Upper lobe of left lung (tissue), 6 donors: ENCODE results near the gene ACOT8. TPM values are rescaled to one million over a fixed set of nuclear protein-coding genes. Genes with fewer than 3 reads are reported as not detected.

ENCODE experiments used
- ATAC-seq, 2 donors: fragments of 200-7000 bp; cut with Tn5 transposase; one replicate each; pipeline ENCODE4 v1.9.1; 2022; ENCODE audit warnings: mild to moderate bottlenecking in 2 of 2, moderate library complexity in 2 of 2; ENCODE audit not compliant: low FRiP score in 2 of 2
- DNase-seq, 2 donors: peaks; one replicate each; pipeline ENCODE4 v3.0.0-alpha.2; 2019 to 2020
- H3K27ac ChIP-seq, 4 donors: fragments of 200-600 bp; sonication (generic); one replicate each; pipeline ENCODE4 v1.5.1; 2016 to 2019
- H3K27me3 ChIP-seq, 4 donors: fragments of 200-600 bp; sonication (generic); one replicate each; pipeline ENCODE4 v1.5.1; 2017 to 2019
- H3K36me3 ChIP-seq, 4 donors: fragments of 200-600 bp; sonication (generic); one replicate each; pipeline ENCODE4 v1.5.1; 2016 to 2019
- H3K4me1 ChIP-seq, 4 donors: fragments of 200-600 bp; sonication (generic); one replicate each; pipeline ENCODE4 v1.5.1; 2018 to 2019
- H3K4me3 ChIP-seq, 4 donors: fragments of 200-600 bp; sonication (generic); one replicate each; pipeline ENCODE4 v1.5.1; 2017 to 2019; ENCODE audit warnings: mild to moderate bottlenecking in 2 of 4, moderate library complexity in 1 of 4
- H3K9me3 ChIP-seq, 4 donors: fragments of 200-600 bp; sonication (generic); one replicate each; pipeline ENCODE4 v1.5.1; 2018 to 2019
- CTCF ChIP-seq, 6 experiments: fragments of 450-650 bp in 4 of 6; fragments of 200-600 bp in 2 of 6; sonication (generic) in 2 of 6; IDR thresholded peaks; one replicate each; pipeline ENCODE4 v1.5.1; 2016 to 2019; ENCODE audit warnings: antibody characterized with exemption in 6 of 6
- EP300 ChIP-seq, 4 donors: sonication (generic); formaldehyde crosslinking; IDR thresholded peaks; one replicate each; pipeline ENCODE4 v1.5.1; 2017; ENCODE audit warnings: antibody characterized with exemption in 4 of 4, control low read depth in 2 of 4
- POLR2A ChIP-seq, 4 donors: fragments of 450-650 bp; IDR thresholded peaks; one replicate each; pipeline ENCODE4 v1.5.1; 2016 to 2017; ENCODE audit warnings: antibody characterized with exemption in 4 of 4, mild to moderate bottlenecking in 2 of 4
- POLR2AphosphoS5 ChIP-seq, 2 donors: sonication (generic); formaldehyde crosslinking; IDR thresholded peaks; one replicate each; pipeline ENCODE4 v1.5.1; 2017; ENCODE audit warnings: antibody characterized with exemption in 2 of 2
- WGBS, 2 donors: methylation state at CpG; one replicate each; pipeline ENCODE4 v1.1.5; 2017 to 2018; 5-methylcytosine and 5-hydroxymethylcytosine counted together
- total RNA-seq, 6 donors: library from RNA; depleted of rRNA in 4 of 6; stranded (reverse); fragments of >200 nt in 4 of 6; gene quantifications; one replicate each; pipeline versions ENCODE4 v1.1.0 to v1.2.1, GENCODE V29; 2016 to 2021
- donor health status: DM: no; HTN: no; CAD: no; lungs with moderate emphysema.
- donor health status: DM: no; HTN: yes; CAD: no; lungs with severe emphysema.

The ACOT8 gene
- total RNA-seq, 6 donors from 2014 or later: 23.9 to 46.8 (median 31.5) TPM

DNA sequence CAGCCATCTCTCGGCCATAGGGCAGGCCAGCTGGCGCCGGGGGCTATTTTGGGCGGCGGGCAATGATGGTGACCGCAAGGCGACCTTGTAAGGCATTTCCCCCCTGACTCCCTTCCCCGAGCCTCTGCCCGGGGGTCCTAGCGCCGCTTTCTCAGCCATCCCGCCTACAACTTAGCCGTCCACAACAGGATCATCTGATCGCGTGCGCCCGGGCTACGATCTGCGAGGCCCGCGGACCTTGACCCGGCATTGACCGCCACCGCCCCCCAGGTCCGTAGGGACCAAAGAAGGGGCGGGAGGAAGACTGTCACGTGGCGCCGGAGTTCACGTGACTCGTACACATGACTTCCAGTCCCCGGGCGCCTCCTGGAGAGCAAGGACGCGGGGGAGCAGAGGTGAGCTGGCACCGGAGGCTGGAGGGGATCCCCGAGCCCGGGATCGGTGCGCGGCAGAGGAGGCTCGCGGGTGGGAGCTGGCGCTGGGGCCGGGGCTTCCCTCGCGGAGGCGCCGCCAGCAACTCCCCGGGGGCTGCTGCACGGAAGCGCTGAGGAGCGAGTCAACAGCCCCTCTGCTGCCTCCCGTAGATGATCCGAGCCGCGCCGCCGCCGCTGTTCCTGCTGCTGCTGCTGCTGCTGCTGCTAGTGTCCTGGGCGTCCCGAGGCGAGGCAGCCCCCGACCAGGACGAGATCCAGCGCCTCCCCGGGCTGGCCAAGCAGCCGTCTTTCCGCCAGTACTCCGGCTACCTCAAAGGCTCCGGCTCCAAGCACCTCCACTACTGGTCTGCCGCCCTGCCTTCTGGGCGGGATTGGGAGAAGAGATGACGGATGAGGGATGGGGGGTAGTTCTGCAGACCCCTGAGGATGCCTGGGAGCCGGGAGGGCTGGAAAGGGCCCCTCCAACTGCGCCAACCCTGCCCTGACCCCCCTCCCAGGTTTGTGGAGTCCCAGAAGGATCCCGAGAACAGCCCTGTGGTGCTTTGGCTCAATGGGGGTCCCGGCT lies 34.1 kb upstream of the ACOT8 start, which contains the start of the genes CTSA and NEURL2:
Gene CTSA (plus strand): TSS at position 351 of the 999 bp plus-strand sequence. CDS start 234 bp downstream, at position 585.
Gene NEURL2 (minus strand): TSS at position 224 of the 999 bp plus-strand sequence. CDS start 217 bp downstream, at position 7.
- Histone ChIP-seq H3K36me3 (peaks cover 11 to 45% (median 35%) of the 10 kb centered on the region in 4 donors), H3K4me1 (peaks cover 23 to 35% (median 28%) of the 10 kb centered on the region in 4 donors)
- peak; percentile 91 to 93 for TF ChIP-seq POLR2AphosphoS5 (IDR thresholded peaks at IDR 0.05)
- TF ChIP-seq EP300 (IDR thresholded peaks at IDR 0.05): peak in 1 of 4 donors; percentile 84
- TF ChIP-seq CTCF (IDR thresholded peaks at IDR 0.05): peak in 1 of 6 experiments; percentile 15
- TF ChIP-seq POLR2A (IDR thresholded peaks at IDR 0.05): peak in 3 of 4 donors; percentile 43 to 82 (median 64)

GRCh38 chr20:45890077-45890984 lies 33.1 kb upstream of the ACOT8 start:
- Histone ChIP-seq H3K36me3 (peaks cover 8 to 45% (median 26%) of the 10 kb centered on the region in 4 donors), H3K27me3 (no peaks in the 10 kb centered on the region), H3K27ac (peak overlapping the region; percentile 59 to 91 (median 80)), H3K4me3 (peak overlapping the region; percentile 71 to 96 (median 90)), H3K9me3 (no peaks in the 10 kb centered on the region), H3K4me1 (peaks cover 23 to 35% (median 28%) of the 10 kb centered on the region in 4 donors)
- 2 to 4% methylated on average over 23 to 55 of the region's 79 CpGs for WGBS, 2 donors
- peak; percentile 56 to 75 (median 68) for TF ChIP-seq CTCF (IDR thresholded peaks at IDR 0.05)
- peak in 1 of 4 donors; percentile 25 for TF ChIP-seq POLR2A (IDR thresholded peaks at IDR 0.05)
- no peak for TF ChIP-seq EP300 (IDR thresholded peaks at IDR 0.05)
- TF ChIP-seq POLR2AphosphoS5 (IDR thresholded peaks at IDR 0.05): peak in 1 of 2 donors; percentile 48
- DNase-seq: peak; percentile 90 to 92
- ATAC-seq: peak; percentile 83 to 91

More for the DNA sequence above, 34.1 kb upstream of the ACOT8 start, which contains the start of the genes CTSA and NEURL2:
- H3K27ac ChIP-seq: peak within 1 kb of the TSS; percentile 59 to 91 (median 80)
- ATAC-seq (peak; percentile 86 to 92), DNase-seq (peak; percentile 92 to 95)
- peak within 1 kb of the TSS; percentile 71 to 96 (median 90) for H3K4me3 ChIP-seq
- 4 to 20% methylated on average over 3 to 46 of the region's 78 CpGs for WGBS, 2 donors
- H3K9me3 ChIP-seq: no peaks in the 10 kb centered on the region
- H3K27me3 ChIP-seq: no peaks in the 10 kb centered on the region

DNA sequence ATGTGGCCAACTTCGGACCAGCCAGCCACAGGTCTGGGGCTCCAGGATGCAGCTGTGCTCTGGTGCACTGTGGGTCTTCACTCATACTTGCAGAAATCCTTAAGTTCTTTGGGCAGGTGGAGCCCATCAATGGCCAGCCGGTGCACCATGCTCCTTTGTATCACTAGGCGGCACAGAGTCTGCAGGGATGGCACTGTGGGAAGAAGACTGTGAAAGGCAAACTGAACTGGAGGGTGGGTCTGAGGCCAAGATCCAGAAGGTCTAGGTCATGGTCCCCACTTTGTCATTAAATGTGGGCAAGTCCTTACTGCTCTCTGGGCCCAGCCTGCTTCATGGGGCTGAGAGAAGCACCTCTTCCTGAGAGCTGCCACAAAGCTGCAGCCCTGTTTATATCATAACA lies 31.5 kb upstream of the ACOT8 start:
- Histone ChIP-seq H3K4me3 (no peak overlapping the region), H3K9me3 (no peaks in the 10 kb centered on the region), H3K4me1 (peaks cover 26 to 44% (median 32%) of the 10 kb centered on the region in 4 donors), H3K27ac (no peak overlapping the region), H3K27me3 (no peaks in the 10 kb centered on the region), H3K36me3 (peaks cover 0 to 40% (median 16%) of the 10 kb centered on the region in 4 donors)
- ATAC-seq (no peak), DNase-seq (no peak)
- 93 to 100% methylated on average over 2 to 3 of the region's 3 CpGs for WGBS, 2 donors
- TF ChIP-seq POLR2A (IDR thresholded peaks at IDR 0.05) (no peak), POLR2AphosphoS5 (IDR thresholded peaks at IDR 0.05) (no peak), EP300 (IDR thresholded peaks at IDR 0.05) (no peak), CTCF (IDR thresholded peaks at IDR 0.05) (no peak)

DNA sequence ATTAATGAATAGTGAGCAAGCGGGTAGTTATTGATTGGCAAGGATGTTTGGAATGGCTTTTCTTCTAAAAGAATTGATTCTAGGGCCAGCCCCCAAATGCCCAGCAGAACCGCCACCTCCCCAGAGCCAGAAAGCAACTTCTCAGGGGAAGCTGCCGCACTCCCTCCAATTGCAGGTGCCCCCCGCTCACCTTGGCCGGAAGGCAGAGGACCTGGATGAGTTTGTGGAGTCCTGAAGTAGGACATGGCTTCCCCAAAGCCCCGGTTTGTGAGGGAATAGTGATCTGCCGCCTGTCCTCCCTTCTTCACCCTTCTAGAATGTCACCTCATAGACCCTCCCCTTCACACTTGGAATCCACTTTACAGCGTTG lies 30.1 kb upstream of the ACOT8 start, which contains the start of gene SPATA25:
Gene SPATA25 (minus strand): TSS at position 277 of the 370 bp plus-strand sequence. CDS start 32 bp downstream, at position 245.
- DNase-seq (no peak), ATAC-seq (no peak)
- H3K36me3 ChIP-seq: peaks cover 0 to 45% (median 20%) of the 10 kb centered on the region in 4 donors
- TF ChIP-seq EP300 (IDR thresholded peaks at IDR 0.05) (no peak), CTCF (IDR thresholded peaks at IDR 0.05) (no peak)
- WGBS, 2 donors: 91 to 92% methylated on average over 8 of the region's 8 CpGs
- H3K9me3 ChIP-seq: no peaks in the 10 kb centered on the region
- H3K27ac ChIP-seq: no peak within 1 kb of the TSS
- peaks cover 16 to 32% (median 23%) of the 10 kb centered on the region in 4 donors for H3K4me1 ChIP-seq
- no peak within 1 kb of the TSS for H3K4me3 ChIP-seq
- H3K27me3 ChIP-seq: no peaks in the 10 kb centered on the region
